BLaER1 treated with 17β-estradiol and CSF1 and Interleukin-3, amounts not matched to agents 10 nM and 100 nM (cell line): ENCODE measurements around the gene RFX8.
A peak's percentile ranks its signal among the peaks of the same experiment; 100 is the strongest.

ENCODE experiments used
- H3K27ac ChIP-seq, 11 experiments: shearing (Covaris generic); formaldehyde crosslinking; 2 replicates each; pipeline ENCODE4 v1.8.1; 2022
- H3K27me3 ChIP-seq, 11 experiments: shearing (Covaris generic); formaldehyde crosslinking; 2 replicates each; pipeline ENCODE4 v1.8.1; 2022
- H3K36me3 ChIP-seq, 11 experiments: shearing (Covaris generic); formaldehyde crosslinking; 2 replicates each; pipeline ENCODE4 v1.8.1; 2022
- H3K4me1 ChIP-seq, 10 experiments: shearing (Covaris generic); formaldehyde crosslinking; 2 replicates each; pipeline ENCODE4 v1.8.1; 2022
- H3K4me2 ChIP-seq, 11 experiments: shearing (Covaris generic); formaldehyde crosslinking; 2 replicates each; pipeline ENCODE4 v1.8.1; 2022
- H3K4me3 ChIP-seq, 10 experiments: shearing (Covaris generic); formaldehyde crosslinking; 2 replicates each; pipeline ENCODE4 v1.8.1; 2022
- H3K9ac ChIP-seq, 11 experiments: shearing (Covaris generic); formaldehyde crosslinking; 2 replicates each; pipeline ENCODE4 v1.8.1; 2022
- H3K9me3 ChIP-seq, 11 experiments: shearing (Covaris generic); formaldehyde crosslinking; replicated peaks in 1 of 11; 2 replicates each; pipeline ENCODE4 v1.8.1; 2022
- H4K20me1 ChIP-seq, 11 experiments: shearing (Covaris generic); formaldehyde crosslinking; 2 replicates each; pipeline ENCODE4 v1.8.1; 2022
- Cebpa-rat ChIP-seq, 11 experiments: shearing (Covaris generic); IDR thresholded peaks; 2 replicates each; pipeline ENCODE4 v1.8.1; 2022

Gene RFX8

GRCh38 chr2:101401906-101402305 is 73.0 kb downstream of the RFX8 start:
- no peaks in the 10 kb centered on the region for H3K9me3 ChIP-seq
- H3K27me3 ChIP-seq = peaks cover 0 to 11% (median 0%) of the 10 kb centered on the region in 11 experiments; a peak in 4 of 22 replicates
- H3K27ac ChIP-seq = peak overlapping the region in 8 of 11 experiments; percentile 61 to 84 (median 76); a peak in 15 of 22 replicates
- peak overlapping the region; percentile 80 to 91 (median 86) for H3K4me2 ChIP-seq
- H3K4me1 ChIP-seq = peaks cover 56 to 85% (median 76%) of the 10 kb centered on the region in 10 experiments
- peaks cover 0 to 13% (median 0%) of the 10 kb centered on the region in 11 experiments; a peak in 3 of 22 replicates for H4K20me1 ChIP-seq
- no peak for TF ChIP-seq Cebpa-rat (IDR thresholded peaks at IDR 0.05)
- peak overlapping the region in 5 of 11 experiments; percentile 53 to 72 (median 66); a peak in 7 of 22 replicates for H3K9ac ChIP-seq
- no peak overlapping the region for H3K4me3 ChIP-seq
- H3K36me3 ChIP-seq = peaks cover 0 to 29% (median 0%) of the 10 kb centered on the region in 11 experiments; a peak in 6 of 22 replicates

GRCh38 chr2:101401326-101401665 is 73.6 kb downstream of the RFX8 start:
- Histone ChIP-seq H3K4me2 (peak overlapping the region; percentile 80 to 91 (median 86)), H3K4me1 (peaks cover 50 to 78% (median 70%) of the 10 kb centered on the region in 10 experiments), H3K27me3 (peaks cover 0 to 11% (median 0%) of the 10 kb centered on the region in 11 experiments; a peak in 4 of 22 replicates), H3K36me3 (peaks cover 0 to 29% (median 0%) of the 10 kb centered on the region in 11 experiments; a peak in 6 of 22 replicates), H3K9me3 (no peaks in the 10 kb centered on the region), H3K27ac (peak overlapping the region in 8 of 11 experiments; percentile 61 to 84 (median 76); a peak in 16 of 22 replicates), H4K20me1 (peaks cover 0 to 13% (median 0%) of the 10 kb centered on the region in 11 experiments; a peak in 3 of 22 replicates), H3K9ac (peak overlapping the region in 8 of 11 experiments; percentile 8 to 72 (median 58); a peak in 12 of 22 replicates), H3K4me3 (peak overlapping the region in 2 of 10 experiments; percentile 7 to 30; a peak in 2 of 20 replicates)
- no peak for TF ChIP-seq Cebpa-rat (IDR thresholded peaks at IDR 0.05)

DNA sequence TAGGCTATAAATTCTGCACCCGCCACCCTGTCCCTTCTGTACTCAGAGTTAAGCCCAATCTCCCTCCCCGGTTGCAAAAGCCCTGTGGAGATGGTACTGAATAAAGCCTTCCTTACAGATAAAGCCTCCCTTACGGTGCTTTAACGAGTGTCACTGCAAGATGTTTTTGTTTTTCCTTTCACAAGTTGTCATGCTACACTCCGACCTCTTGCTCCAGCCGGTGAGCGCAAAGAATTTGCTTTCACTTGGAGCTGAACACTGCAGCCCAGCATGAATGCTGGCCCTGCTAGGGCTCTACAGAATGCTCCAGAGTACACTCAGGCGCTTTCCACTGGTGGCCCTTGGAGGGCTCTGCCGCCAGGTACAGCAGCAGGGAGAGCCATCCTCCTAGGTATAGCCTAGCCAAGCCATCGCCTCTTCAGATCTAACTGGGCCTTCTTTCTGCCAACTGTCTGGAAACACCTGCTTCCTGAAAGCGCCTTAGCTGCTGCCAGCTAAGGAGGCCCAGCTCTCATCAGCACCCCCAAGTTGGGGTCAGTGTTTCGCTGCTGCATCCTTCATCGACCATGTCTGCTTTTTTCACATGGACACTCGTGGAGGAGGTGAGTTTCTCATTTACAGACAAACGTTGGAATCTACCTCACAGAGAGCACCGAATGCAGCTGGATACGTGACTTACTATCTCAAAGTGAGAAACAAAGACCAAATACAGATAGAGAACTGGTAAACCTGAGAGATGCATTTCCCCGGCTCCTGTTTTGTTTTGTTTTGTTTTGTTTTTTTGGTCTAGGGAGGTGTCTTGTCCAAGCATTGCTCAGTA is 74.2 kb downstream of the RFX8 start:
- Histone ChIP-seq H3K4me3 (peak overlapping the region in 5 of 10 experiments; percentile 2 to 31 (median 7); a peak in 6 of 20 replicates), H3K9me3 (peaks cover 0 to 4% (median 0%) of the 10 kb centered on the region in 11 experiments; a peak in 3 of 22 replicates), H3K27ac (peak overlapping the region in 9 of 11 experiments; percentile 46 to 84 (median 71); a peak in 18 of 22 replicates), H3K4me1 (peaks cover 44 to 73% (median 64%) of the 10 kb centered on the region in 10 experiments), H3K36me3 (peaks cover 0 to 29% (median 0%) of the 10 kb centered on the region in 11 experiments; a peak in 6 of 22 replicates), H4K20me1 (peaks cover 0 to 13% (median 0%) of the 10 kb centered on the region in 11 experiments; a peak in 3 of 22 replicates), H3K9ac (peak overlapping the region in 9 of 11 experiments; percentile 7 to 72 (median 53); a peak in 16 of 22 replicates), H3K4me2 (peak overlapping the region; percentile 80 to 91 (median 86)), H3K27me3 (peaks cover 0 to 11% (median 0%) of the 10 kb centered on the region in 11 experiments; a peak in 4 of 22 replicates)
- TF ChIP-seq Cebpa-rat (IDR thresholded peaks at IDR 0.05) = no peak

- peak overlapping the region; percentile 80 to 91 (median 86) for H3K4me2 ChIP-seq
- TF ChIP-seq Cebpa-rat (IDR thresholded peaks at IDR 0.05) = no peak
- peak overlapping the region in 9 of 11 experiments; percentile 7 to 72 (median 53); a peak in 16 of 22 replicates for H3K9ac ChIP-seq
- peaks cover 0 to 29% (median 0%) of the 10 kb centered on the region in 11 experiments; a peak in 6 of 22 replicates for H3K36me3 ChIP-seq
- H3K9me3 ChIP-seq = peaks cover 0 to 6% (median 0%) of the 10 kb centered on the region in 11 experiments; a peak in 3 of 22 replicates
- peak overlapping the region in 9 of 11 experiments; percentile 46 to 84 (median 71); a peak in 18 of 22 replicates for H3K27ac ChIP-seq
- H4K20me1 ChIP-seq = peaks cover 0 to 13% (median 0%) of the 10 kb centered on the region in 11 experiments; a peak in 3 of 22 replicates
- H3K27me3 ChIP-seq = peaks cover 0 to 11% (median 0%) of the 10 kb centered on the region in 11 experiments; a peak in 4 of 22 replicates
- peak overlapping the region in 3 of 10 experiments; percentile 7 to 31 (median 7); a peak in 3 of 20 replicates for H3K4me3 ChIP-seq
- H3K4me1 ChIP-seq = peaks cover 37 to 66% (median 58%) of the 10 kb centered on the region in 10 experiments
Measured at GRCh38 chr2:101400048-101400447, 74.9 kb downstream of the RFX8 start.

DNA sequence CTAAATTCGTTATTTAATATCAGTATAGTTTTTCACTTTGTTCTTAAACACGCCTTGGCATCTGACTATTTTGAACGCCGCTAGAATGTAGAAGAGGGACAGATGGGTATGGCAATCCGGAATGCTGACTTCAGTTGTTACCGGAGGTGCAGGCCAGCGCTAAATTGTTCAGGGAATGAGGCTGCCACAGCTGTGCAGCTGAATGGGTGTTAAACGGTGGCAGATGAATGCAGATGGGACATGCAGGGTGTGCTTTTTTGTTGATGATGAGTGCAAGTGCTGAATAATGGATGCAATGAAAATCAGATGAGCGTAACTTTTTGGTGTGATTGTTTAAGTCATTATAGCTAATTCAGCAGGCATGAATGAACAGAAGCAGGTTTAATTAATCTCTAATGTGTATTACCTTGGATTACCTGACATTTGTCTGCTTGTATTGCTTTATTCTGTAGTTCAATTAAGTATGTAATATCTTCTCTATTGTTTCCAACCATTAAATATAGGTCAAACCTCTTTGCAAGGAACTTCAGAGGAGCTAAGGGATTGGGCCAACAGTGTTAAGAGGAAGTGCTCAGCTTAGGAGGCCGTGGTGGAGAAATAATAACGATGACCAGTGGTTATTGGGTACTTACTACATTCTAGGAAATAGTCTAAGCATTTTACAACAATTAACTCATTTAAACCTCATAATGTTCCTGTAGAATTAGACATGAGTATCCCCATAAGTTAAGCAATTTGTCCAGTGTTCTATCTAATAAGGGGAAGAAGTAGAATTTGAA is 75.7 kb downstream of the RFX8 start:
- peak overlapping the region in 2 of 11 experiments; percentile 53 to 72; a peak in 4 of 22 replicates for H3K9ac ChIP-seq
- H3K27ac ChIP-seq = peak overlapping the region in 9 of 11 experiments; percentile 46 to 84 (median 71); a peak in 18 of 22 replicates
- peak overlapping the region; percentile 80 to 91 (median 86) for H3K4me2 ChIP-seq
- no peak for TF ChIP-seq Cebpa-rat (IDR thresholded peaks at IDR 0.05)
- peaks cover 30 to 58% (median 49%) of the 10 kb centered on the region in 10 experiments for H3K4me1 ChIP-seq
- H3K9me3 ChIP-seq = peaks cover 0 to 6% (median 0%) of the 10 kb centered on the region in 11 experiments; a peak in 3 of 22 replicates
- H3K27me3 ChIP-seq = peaks cover 0 to 11% (median 0%) of the 10 kb centered on the region in 11 experiments; a peak in 4 of 22 replicates
- H4K20me1 ChIP-seq = peaks cover 0 to 13% (median 0%) of the 10 kb centered on the region in 11 experiments; a peak in 3 of 22 replicates
- peaks cover 0 to 23% (median 0%) of the 10 kb centered on the region in 11 experiments; a peak in 6 of 22 replicates for H3K36me3 ChIP-seq
- no peak overlapping the region for H3K4me3 ChIP-seq

DNA sequence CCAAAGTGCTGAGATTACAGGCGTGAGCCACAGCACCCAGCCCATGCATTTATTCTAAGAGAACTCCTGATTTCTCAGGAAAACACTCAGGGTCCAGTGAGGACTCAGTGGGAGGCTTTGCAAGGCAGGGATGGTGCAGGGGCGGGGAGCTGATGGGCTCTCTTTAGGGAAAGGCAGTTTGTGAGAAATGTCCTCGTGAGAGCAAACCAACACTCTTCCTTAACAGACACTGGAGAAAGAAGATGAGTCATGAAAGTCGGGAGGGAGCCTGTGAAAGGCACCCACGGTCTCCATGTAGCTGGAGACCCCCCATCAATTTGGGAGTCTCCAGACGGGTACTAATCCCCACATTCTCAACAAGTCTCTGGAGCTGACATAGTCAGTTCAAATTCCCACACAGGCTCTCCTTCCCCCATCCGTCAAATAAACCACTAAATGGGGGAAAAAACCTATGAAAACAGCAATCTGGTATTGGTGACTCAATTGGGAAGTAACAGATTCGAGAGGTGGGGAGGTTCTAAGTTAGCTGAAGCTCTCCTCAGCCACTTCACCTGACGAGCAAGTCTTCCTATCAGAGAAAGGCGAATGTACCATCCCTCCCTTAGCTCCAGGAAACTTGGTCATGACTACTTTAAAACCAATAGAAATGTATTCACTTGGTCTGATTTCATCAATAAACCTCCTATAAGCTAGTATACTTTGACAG is 76.6 kb downstream of the RFX8 start:
- Histone ChIP-seq H3K4me2 (no peak overlapping the region), H3K4me1 (peaks cover 30 to 50% (median 44%) of the 10 kb centered on the region in 10 experiments), H3K36me3 (peaks cover 0 to 23% (median 0%) of the 10 kb centered on the region in 11 experiments; a peak in 6 of 22 replicates), H4K20me1 (peaks cover 0 to 13% (median 0%) of the 10 kb centered on the region in 11 experiments; a peak in 3 of 22 replicates), H3K9me3 (peaks cover 0 to 6% (median 0%) of the 10 kb centered on the region in 11 experiments; a peak in 3 of 22 replicates), H3K27ac (no peak overlapping the region), H3K27me3 (peaks cover 0 to 11% (median 0%) of the 10 kb centered on the region in 11 experiments; a peak in 4 of 22 replicates), H3K4me3 (no peak overlapping the region), H3K9ac (no peak overlapping the region)
- TF ChIP-seq Cebpa-rat (IDR thresholded peaks at IDR 0.05) = no peak

- TF ChIP-seq Cebpa-rat (IDR thresholded peaks at IDR 0.05) = no peak
- Histone ChIP-seq H3K4me1 (peaks cover 24 to 30% (median 25%) of the 10 kb centered on the region in 10 experiments), H3K9ac (no peak overlapping the region), H3K4me3 (no peak overlapping the region), H3K27ac (no peak overlapping the region), H3K36me3 (peaks cover 0 to 9% (median 0%) of the 10 kb centered on the region in 11 experiments; a peak in 1 of 22 replicates), H3K4me2 (no peak overlapping the region), H4K20me1 (peaks cover 0 to 10% (median 0%) of the 10 kb centered on the region in 11 experiments; a peak in 3 of 22 replicates), H3K27me3 (peaks cover 0 to 8% (median 0%) of the 10 kb centered on the region in 11 experiments; a peak in 4 of 22 replicates), H3K9me3 (peaks cover 0 to 6% (median 0%) of the 10 kb centered on the region in 11 experiments; a peak in 3 of 22 replicates)
Measured at GRCh38 chr2:101396316-101396717, 78.6 kb downstream of the RFX8 start.
